ENCODE data around the gene WWC1. TPM values are rescaled to one million over a fixed set of nuclear protein-coding genes. Genes with fewer than 3 reads are reported as not detected.

Gene WWC1
- total and polyA plus RNA-seq, 9 of the 15 experiments (the other 6 are each of a cell fraction or from before 2014, with no cell fraction given): under 0.01 to 0.54 (median 0.42) TPM; not detected in 6

DNA sequence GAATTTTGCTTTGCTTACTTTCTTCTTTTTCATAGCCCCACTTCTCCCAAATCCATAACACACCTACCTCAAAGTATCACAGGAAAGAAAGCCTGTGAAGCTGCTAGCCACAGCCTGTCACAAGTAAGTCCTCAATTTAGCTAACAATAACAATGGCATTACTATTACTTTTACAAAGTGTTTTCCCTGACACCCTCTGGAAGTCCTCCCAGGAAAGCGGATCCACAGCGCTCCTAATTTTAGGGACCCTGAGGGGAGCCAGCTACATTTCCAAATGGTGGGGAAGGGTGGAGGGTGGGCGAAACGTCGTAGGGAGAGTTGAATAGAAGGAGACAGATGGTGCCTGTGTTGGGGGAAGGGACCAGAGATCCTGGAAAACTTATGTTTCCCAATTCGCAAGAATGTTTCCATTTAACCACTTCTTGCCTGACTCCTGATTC is 523 bp upstream of the WWC1 start:
- Histone ChIP-seq H4K20me1 (replicated peaks; ENCODE audit: control insufficient read depth, insufficient read depth, low read length) (no peaks in the 10 kb centered on the region), H3K9ac (ENCODE audit: insufficient read depth in 1 of 2, low read depth in 2 of 2, low read length in 2 of 2) (no peak overlapping the region), H3K79me2 (ENCODE audit: control insufficient read depth, insufficient read depth, low read length) (no peaks in the 10 kb centered on the region), H3K27me3 (ENCODE audit: control insufficient read depth in 2 of 2, insufficient read depth in 2 of 2, low read length in 2 of 2) (peaks cover 0 to 21% of the 10 kb centered on the region in 2 experiments; a peak in 2 of 5 replicates), H3K9me3 (replicated peaks; ENCODE audit: control insufficient read depth, insufficient read depth, low read depth, low read length) (no peaks in the 10 kb centered on the region), H3K4me2 (ENCODE audit: insufficient read depth, low read length) (no peak overlapping the region), H2AFZ (ENCODE audit: low read depth, low read length) (no peak overlapping the region), H3K4me3 (no peak overlapping the region), H3K4me1 (replicated peaks in 1 of 2; ENCODE audit: control insufficient read depth in 2 of 2, insufficient read depth in 2 of 2, low read length in 2 of 2) (peaks cover 0 to 10% of the 10 kb centered on the region in 2 experiments; a peak in 2 of 5 replicates), H3K9me1 (ENCODE audit: control insufficient read depth, insufficient read depth, low read length) (no peaks in the 10 kb centered on the region), H3K36me3 (ENCODE audit: control insufficient read depth, insufficient read depth, low read length) (no peaks in the 10 kb centered on the region), H3K27ac (ENCODE audit: extremely low read depth, low read depth, low read length) (no peak overlapping the region)
- ATAC-seq (no peak), FAIRE-seq (no peak), DNase-seq (ENCODE audit: extremely low read depth in 1 of 4, low spot score in 3 of 4) (no peak)
- ChIA-PET CTCF (ENCODE audit: low intra/inter-chr PET ratio) (no interaction called here), POLR2A (interaction anchor here (0.6 kb wide), 1 partner anchor 169 kb away, joined by 3 read pairs; no protein-coding TSS in a partner anchor)
- WGBS (ENCODE audit: insufficient coverage, low coverage, missing lambda C conversion rate): 34% methylated on average over 6 of the region's 6 CpGs
- TF ChIP-seq, protein P1, sequence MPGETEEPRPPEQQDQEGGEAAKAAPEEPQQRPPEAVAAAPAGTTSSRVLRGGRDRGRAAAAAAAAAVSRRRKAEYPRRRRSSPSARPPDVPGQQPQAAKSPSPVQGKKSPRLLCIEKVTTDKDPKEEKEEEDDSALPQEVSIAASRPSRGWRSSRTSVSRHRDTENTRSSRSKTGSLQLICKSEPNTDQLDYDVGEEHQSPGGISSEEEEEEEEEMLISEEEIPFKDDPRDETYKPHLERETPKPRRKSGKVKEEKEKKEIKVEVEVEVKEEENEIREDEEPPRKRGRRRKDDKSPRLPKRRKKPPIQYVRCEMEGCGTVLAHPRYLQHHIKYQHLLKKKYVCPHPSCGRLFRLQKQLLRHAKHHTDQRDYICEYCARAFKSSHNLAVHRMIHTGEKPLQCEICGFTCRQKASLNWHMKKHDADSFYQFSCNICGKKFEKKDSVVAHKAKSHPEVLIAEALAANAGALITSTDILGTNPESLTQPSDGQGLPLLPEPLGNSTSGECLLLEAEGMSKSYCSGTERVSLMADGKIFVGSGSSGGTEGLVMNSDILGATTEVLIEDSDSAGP (CRISPR knock-in tag; IDR thresholded peaks at IDR 0.05): no peak
- TF ChIP-seq PRDM10 (IDR thresholded peaks at IDR 0.05; ENCODE audit: partially characterized antibody): no peak
- BruUV-seq (replicated peaks): no TSS peak
- in situ Hi-C loops (cut with MboI): no loop called here
- intact Hi-C loops (cut with micrococcal nuclease): no loop called here

Measured in K562 (cell line).